ENCODE data around the gene COX6B2. TPM values are rescaled to one million over a fixed set of nuclear protein-coding genes. Genes with fewer than 3 reads are reported as not detected.
"Not testable (repeated sequence)": the region's sequence is repeated elsewhere in the genome, so short reads cannot be mapped to it uniquely, and the experiment has no call there.

The COX6B2 gene
- total RNA-seq, 2 experiments from 2014 or later = not detected

- no peaks in the 10 kb centered on the region for H3K79me2 ChIP-seq (ENCODE audit: insufficient read depth, low read depth, low read length)
- no peaks in the 10 kb centered on the region for H3K36me3 ChIP-seq (ENCODE audit: insufficient read depth, low read length)
- BruUV-seq (replicated peaks) = no TSS peak
- TF ChIP-seq EZH2phosphoT487 (IDR thresholded peaks at IDR 0.05; ENCODE audit: borderline replicate concordance, low read depth, low read length) (no peak), CTCF (conservative IDR thresholded peaks at IDR 0.05; ENCODE audit: low read length) (no peak)
- no peaks in the 10 kb centered on the region for H3K9me3 ChIP-seq (ENCODE audit: low read length)
- H3K4me3 ChIP-seq (ENCODE audit: low read depth, low read length, poor library complexity, severe bottlenecking) = no peak overlapping the region
- H2AFZ ChIP-seq (ENCODE audit: low read length) = no peak overlapping the region
- DNase-seq (ENCODE audit: low spot score) = no peak
- no peaks in the 10 kb centered on the region for H4K20me1 ChIP-seq (ENCODE audit: insufficient read depth, low read length)
- H3K9me2 ChIP-seq (ENCODE audit: insufficient read depth, low read length) = no peaks in the 10 kb centered on the region
- POLR2A ChIA-PET = no interaction called here
- no peak overlapping the region for H3K27ac ChIP-seq (ENCODE audit: low read depth, low read length, poor library complexity, severe bottlenecking)
- H3K4me1 ChIP-seq (ENCODE audit: insufficient read depth, low read length, poor library complexity, severe bottlenecking) = peaks cover 10% of the 10 kb centered on the region
- intact Hi-C loops (cut with micrococcal nuclease; ENCODE audit: unreplicated experiment) = no loop called here
- CTCF ChIA-PET (ENCODE audit: unreplicated experiment) = no interaction called here
- H3K4me2 ChIP-seq (ENCODE audit: low read length) = no peak overlapping the region
Measured at GRCh38 chr19:55333870-55334269, 20.6 kb downstream of the COX6B2 start.

- H2AFZ ChIP-seq (ENCODE audit: low read length); DNase-seq (ENCODE audit: low spot score); H3K9me3 ChIP-seq (ENCODE audit: low read length); H3K36me3 ChIP-seq (ENCODE audit: insufficient read depth, low read length); POLR2A ChIA-PET; intact Hi-C loops (cut with micrococcal nuclease; ENCODE audit: unreplicated experiment); H3K9me2 ChIP-seq (ENCODE audit: insufficient read depth, low read length); H4K20me1 ChIP-seq (ENCODE audit: insufficient read depth, low read length); H3K4me3 ChIP-seq (ENCODE audit: low read depth, low read length, poor library complexity, severe bottlenecking); H3K27ac ChIP-seq (ENCODE audit: low read depth, low read length, poor library complexity, severe bottlenecking); CTCF ChIA-PET (ENCODE audit: unreplicated experiment); BruUV-seq (replicated peaks); H3K79me2 ChIP-seq (ENCODE audit: insufficient read depth, low read depth, low read length); H3K4me1 ChIP-seq (ENCODE audit: insufficient read depth, low read length, poor library complexity, severe bottlenecking); H3K4me2 ChIP-seq (ENCODE audit: low read length): not testable (repeated sequence)
Measured at GRCh38 chr19:55329791-55330190, 24.7 kb downstream of the COX6B2 start.

- POLR2A ChIA-PET; H4K20me1 ChIP-seq (ENCODE audit: insufficient read depth, low read length); CTCF ChIA-PET (ENCODE audit: unreplicated experiment): not testable (repeated sequence)
Measured at GRCh38 chr19:55328774-55329318, 25.7 kb downstream of the COX6B2 start.

GRCh38 chr19:55325172-55325571 is 29.3 kb downstream of the COX6B2 start, which contains the start of gene TMEM150B:
TSS of gene TMEM150B (minus strand) at chr19:55325341. CDS start at chr19:55321036, 4,305 bp downstream.
- BruUV-seq (replicated peaks) = no TSS peak
- no peak for DNase-seq (ENCODE audit: low spot score)
- Histone ChIP-seq H3K4me1 (ENCODE audit: insufficient read depth, low read length, poor library complexity, severe bottlenecking) (peaks cover 11% of the 10 kb centered on the region), H3K9me3 (ENCODE audit: low read length) (no peaks in the 10 kb centered on the region), H3K36me3 (ENCODE audit: insufficient read depth, low read length) (no peaks in the 10 kb centered on the region), H3K79me2 (ENCODE audit: insufficient read depth, low read depth, low read length) (no peaks in the 10 kb centered on the region), H2AFZ (ENCODE audit: low read length) (no peak within 1 kb of the TSS), H4K20me1 (ENCODE audit: insufficient read depth, low read length) (no peaks in the 10 kb centered on the region), H3K4me2 (ENCODE audit: low read length) (no peak within 1 kb of the TSS), H3K4me3 (ENCODE audit: low read depth, low read length, poor library complexity, severe bottlenecking) (no peak within 1 kb of the TSS), H3K9me2 (ENCODE audit: insufficient read depth, low read length) (no peaks in the 10 kb centered on the region), H3K27ac (ENCODE audit: low read depth, low read length, poor library complexity, severe bottlenecking) (no peak within 1 kb of the TSS)
- TF ChIP-seq CTCF (conservative IDR thresholded peaks at IDR 0.05; ENCODE audit: low read length) (no peak), EZH2phosphoT487 (IDR thresholded peaks at IDR 0.05; ENCODE audit: borderline replicate concordance, low read depth, low read length) (no peak)
- POLR2A ChIA-PET = no interaction called here
- CTCF ChIA-PET (ENCODE audit: unreplicated experiment) = no interaction called here
- intact Hi-C loops (cut with micrococcal nuclease; ENCODE audit: unreplicated experiment) = no loop called here

More at GRCh38 chr19:55328774-55329318, 25.7 kb downstream of the COX6B2 start:
- BruUV-seq (replicated peaks); H3K4me1 ChIP-seq (ENCODE audit: insufficient read depth, low read length, poor library complexity, severe bottlenecking); H3K9me2 ChIP-seq (ENCODE audit: insufficient read depth, low read length); H3K4me2 ChIP-seq (ENCODE audit: low read length); H3K4me3 ChIP-seq (ENCODE audit: low read depth, low read length, poor library complexity, severe bottlenecking); intact Hi-C loops (cut with micrococcal nuclease; ENCODE audit: unreplicated experiment); H2AFZ ChIP-seq (ENCODE audit: low read length); H3K27ac ChIP-seq (ENCODE audit: low read depth, low read length, poor library complexity, severe bottlenecking); H3K9me3 ChIP-seq (ENCODE audit: low read length); H3K36me3 ChIP-seq (ENCODE audit: insufficient read depth, low read length); DNase-seq (ENCODE audit: low spot score); H3K79me2 ChIP-seq (ENCODE audit: insufficient read depth, low read depth, low read length): not testable (repeated sequence)

Data from OCI-LY7 (cell line).